ELF-1 (cell line): Measurements from ENCODE around the gene PDE4B.
"Not testable (repeated sequence)": the region's sequence is repeated elsewhere in the genome, so short reads cannot be mapped to it uniquely, and the experiment has no call there.

ENCODE experiments used
- DNase-seq: peaks from one replicate; pipeline ENCODE4 v3.0.0-alpha.2; 2016; ENCODE audit warnings: low read depth, low spot score

Gene PDE4B

GRCh38 chr1:66305927-66306326 lies 513.2 kb downstream of the PDE4B start:
- no peak for DNase-seq

- DNase-seq: no peak
Measured at GRCh38 chr1:66309006-66309741, 516.5 kb downstream of the PDE4B start.

GRCh38 chr1:66311092-66311491 lies 518.4 kb downstream of the PDE4B start:
- DNase-seq: no peak

GRCh38 chr1:66311628-66312027 lies 518.9 kb downstream of the PDE4B start:
- no peak for DNase-seq

GRCh38 chr1:66312271-66312990 lies 519.7 kb downstream of the PDE4B start:
- DNase-seq: no peak

GRCh38 chr1:66313429-66313828 lies 520.7 kb downstream of the PDE4B start:
- DNase-seq: no peak

DNA sequence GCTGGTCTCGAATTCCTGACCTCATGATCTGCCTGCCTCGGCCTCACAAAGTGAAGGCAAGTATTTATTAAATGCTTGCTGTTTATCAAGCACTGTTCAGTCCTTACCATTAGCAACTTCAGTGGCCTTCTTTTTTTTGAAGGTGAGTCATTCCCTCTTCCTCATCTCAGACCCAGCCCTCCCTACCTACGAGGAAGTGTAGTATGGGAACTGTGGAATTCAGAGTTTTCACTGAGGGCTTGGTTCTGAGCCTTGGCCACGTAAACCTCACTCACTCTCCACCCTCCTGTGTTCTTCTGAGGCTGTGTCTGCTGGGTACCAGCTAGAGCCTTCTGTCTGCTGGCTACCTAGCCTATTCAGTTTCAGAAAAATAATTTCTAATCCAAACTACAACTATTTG lies 523.0 kb downstream of the PDE4B start:
- DNase-seq: no peak

DNA sequence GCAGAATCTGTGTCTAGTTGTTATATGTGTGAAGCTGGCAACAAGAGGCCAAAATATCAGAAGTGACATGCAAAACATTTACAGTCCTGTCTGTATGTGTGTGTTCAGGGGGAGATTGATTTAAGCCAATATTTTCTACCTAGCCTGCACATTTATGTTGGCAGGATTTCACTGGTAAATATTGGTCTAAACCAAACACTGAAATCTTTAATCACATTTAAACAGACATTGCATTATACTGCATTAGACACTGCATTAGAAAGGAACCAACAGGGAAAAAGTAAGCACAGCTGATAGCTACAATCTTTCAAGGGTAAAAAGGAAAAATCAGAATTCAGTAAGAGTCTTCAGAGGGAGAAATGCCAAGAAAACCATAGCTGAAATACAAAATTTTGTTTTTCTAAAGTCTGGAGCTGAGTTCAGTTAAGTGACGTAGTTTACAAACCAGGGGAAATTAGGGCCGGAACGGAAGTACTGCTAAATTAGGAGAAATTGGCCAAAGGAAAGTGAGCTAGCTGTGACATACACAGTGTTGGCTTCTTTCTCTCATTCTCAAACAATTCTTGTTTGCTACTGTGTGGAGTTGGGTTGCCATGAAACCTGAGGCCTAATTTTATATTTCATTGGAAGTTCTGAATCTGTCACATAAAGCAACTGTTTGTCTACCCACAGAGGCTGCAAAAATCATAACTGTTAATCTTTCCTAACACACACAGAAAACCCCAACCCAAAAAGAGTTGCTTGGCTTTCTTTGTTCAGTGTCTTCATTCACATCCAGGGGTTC lies 524.0 kb downstream of the PDE4B start:
- no peak for DNase-seq

- no peak for DNase-seq
Measured at GRCh38 chr1:66317248-66317515, 524.5 kb downstream of the PDE4B start.

- no peak for DNase-seq
Measured at GRCh38 chr1:66320231-66320630, 527.5 kb downstream of the PDE4B start.

- DNase-seq: not testable (repeated sequence)
Measured at GRCh38 chr1:66322462-66322861, 529.8 kb downstream of the PDE4B start.

GRCh38 chr1:66323958-66324625 lies 531.4 kb downstream of the PDE4B start:
- no peak for DNase-seq

GRCh38 chr1:66325594-66326380 lies 533.1 kb downstream of the PDE4B start:
- no peak for DNase-seq

DNA sequence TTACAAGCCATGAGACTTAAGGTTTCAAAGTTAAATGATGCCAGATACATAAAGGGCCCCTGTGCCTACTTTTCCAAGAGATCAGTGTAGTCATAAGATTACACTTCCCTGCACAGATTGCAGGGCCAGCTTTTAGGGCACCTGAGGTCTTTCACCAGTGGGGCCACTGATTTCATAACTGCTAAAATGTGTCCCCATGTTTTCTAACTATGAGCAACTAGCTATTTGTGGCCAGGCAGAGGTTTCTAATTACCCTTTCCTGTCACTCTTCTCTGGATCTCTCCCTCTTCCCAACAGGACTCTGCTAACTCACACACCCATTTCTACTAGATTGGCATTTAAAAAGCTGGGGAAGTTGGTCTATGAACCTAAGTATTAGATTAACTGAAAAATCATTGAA lies 534.2 kb downstream of the PDE4B start:
- DNase-seq: no peak

GRCh38 chr1:66327588-66327987 lies 534.9 kb downstream of the PDE4B start:
- no peak for DNase-seq

- DNase-seq: no peak
Measured at GRCh38 chr1:66328896-66329295, 536.2 kb downstream of the PDE4B start.

GRCh38 chr1:66330722-66331141 lies 538.0 kb downstream of the PDE4B start:
- DNase-seq: no peak

DNA sequence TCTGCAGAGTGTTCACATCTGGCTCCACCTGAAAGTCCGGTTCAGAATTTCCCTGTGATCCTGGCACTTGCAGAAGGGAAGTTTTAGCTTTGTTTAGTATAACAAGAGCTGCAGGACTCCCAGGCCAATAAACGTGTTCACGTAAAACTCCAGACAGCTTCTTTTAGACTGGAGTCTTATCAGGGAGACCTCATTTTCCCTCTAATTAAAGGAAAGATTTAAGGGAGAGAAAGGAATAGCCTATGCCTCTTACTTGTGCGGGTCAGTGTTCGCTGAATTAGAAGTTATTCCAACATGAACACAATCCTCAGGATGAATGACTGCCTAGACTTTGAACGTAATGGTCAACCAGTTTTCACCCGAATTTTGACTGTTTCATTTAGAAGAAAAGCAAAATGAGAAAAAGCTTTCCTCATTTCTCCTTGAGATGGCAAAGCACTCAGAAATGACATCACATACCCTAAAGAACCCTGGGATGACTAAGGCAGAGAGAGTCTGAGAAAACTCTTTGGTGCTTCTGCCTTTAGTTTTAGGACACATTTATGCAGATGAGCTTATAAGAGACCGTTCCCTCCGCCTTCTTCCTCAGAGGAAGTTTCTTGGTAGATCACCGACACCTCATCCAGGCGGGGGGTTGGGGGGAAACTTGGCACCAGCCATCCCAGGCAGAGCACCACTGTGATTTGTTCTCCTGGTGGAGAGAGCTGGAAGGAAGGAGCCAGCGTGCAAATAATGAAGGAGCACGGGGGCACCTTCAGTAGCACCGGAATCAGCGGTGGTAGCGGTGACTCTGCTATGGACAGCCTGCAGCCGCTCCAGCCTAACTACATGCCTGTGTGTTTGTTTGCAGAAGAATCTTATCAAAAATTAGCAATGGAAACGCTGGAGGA lies 539.2 kb downstream of the PDE4B start:
- peak; percentile 47 for DNase-seq

DNA sequence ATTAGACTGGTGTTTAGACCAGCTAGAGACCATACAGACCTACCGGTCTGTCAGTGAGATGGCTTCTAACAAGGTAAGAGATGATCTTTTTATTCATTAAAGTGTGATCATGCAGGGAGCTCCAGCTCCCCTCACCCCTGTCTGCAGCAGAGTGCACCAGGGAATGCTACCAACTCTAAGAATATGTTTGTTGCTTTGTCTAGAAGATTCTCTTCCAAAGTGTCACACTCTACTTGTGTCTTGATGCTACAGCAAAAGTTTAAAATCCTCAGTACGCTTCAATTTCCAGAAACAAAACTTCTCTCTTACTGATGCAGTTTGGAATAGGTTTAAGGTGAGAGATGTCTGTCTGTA lies 539.8 kb downstream of the PDE4B start:
- no peak for DNase-seq

GRCh38 chr1:66333466-66334199 lies 540.9 kb downstream of the PDE4B start:
- DNase-seq: no peak
